ENCODE results near the gene CTSS.

GRCh38 chr1:150730130-150730721 lies 35.4 kb downstream of the CTSS start:
- TF ChIP-seq POLR2A (IDR thresholded peaks at IDR 0.05) (no peak), POLR2AphosphoS5 (IDR thresholded peaks at IDR 0.05) (no peak), CTCF (IDR thresholded peaks at IDR 0.05) (no peak), EP300 (IDR thresholded peaks at IDR 0.05; ENCODE audit: low read depth) (no peak)
